Chondrocyte (in vitro differentiated cells): ENCODE data around the gene SCOC. TPM values are rescaled to one million over a fixed set of nuclear protein-coding genes. Genes with fewer than 3 reads are reported as not detected.

Source experiments
- DNase-seq: peaks from one replicate; pipeline ENCODE4 v3.0.0; 2021; ENCODE audit warnings: mixed read lengths, low spot score
- H3K27ac Mint-ChIP-seq: one replicate; pipeline ENCODE4 v1.8.0; 2021; ENCODE audit warnings: mild to moderate bottlenecking, moderate library complexity, mixed read lengths; ENCODE audit not compliant: unreplicated experiment
- H3K27me3 Mint-ChIP-seq: 2 replicates; pipeline ENCODE4 v1.8.0; 2021; ENCODE audit warnings: low read depth, mixed read lengths
- H3K36me3 Mint-ChIP-seq: 2 replicates; pipeline ENCODE4 v1.8.0; 2021; ENCODE audit warnings: low read depth, mixed read lengths
- H3K4me1 Mint-ChIP-seq: 2 replicates; pipeline ENCODE4 v1.8.0; 2021; ENCODE audit warnings: low read depth, mild to moderate bottlenecking, mixed read lengths
- H3K4me3 Mint-ChIP-seq: one replicate; pipeline ENCODE4 v1.8.0; 2021; ENCODE audit warnings: mild to moderate bottlenecking, moderate library complexity, mixed read lengths; ENCODE audit not compliant: unreplicated experiment
- H3K9me3 Mint-ChIP-seq: 2 replicates; pipeline ENCODE4 v1.8.0; 2021; ENCODE audit warnings: low read depth, mixed read lengths
- total RNA-seq: library from RNA; stranded (reverse); gene quantifications from 3 replicates; pipeline ENCODE4 v1.2.1, GENCODE V29; 2021
- TF ChIP-seq, protein P1 (sequence below): fragments of 200-600 bp; sonication (generic); IDR thresholded peaks from 2 replicates; pipeline ENCODE4 v1.5.0; 2021; ENCODE audit warnings: antibody characterized with exemption, mild to moderate bottlenecking, moderate library complexity

Gene SCOC
- total RNA-seq, 1 donor from 2014 or later, result 56.0 TPM

DNA sequence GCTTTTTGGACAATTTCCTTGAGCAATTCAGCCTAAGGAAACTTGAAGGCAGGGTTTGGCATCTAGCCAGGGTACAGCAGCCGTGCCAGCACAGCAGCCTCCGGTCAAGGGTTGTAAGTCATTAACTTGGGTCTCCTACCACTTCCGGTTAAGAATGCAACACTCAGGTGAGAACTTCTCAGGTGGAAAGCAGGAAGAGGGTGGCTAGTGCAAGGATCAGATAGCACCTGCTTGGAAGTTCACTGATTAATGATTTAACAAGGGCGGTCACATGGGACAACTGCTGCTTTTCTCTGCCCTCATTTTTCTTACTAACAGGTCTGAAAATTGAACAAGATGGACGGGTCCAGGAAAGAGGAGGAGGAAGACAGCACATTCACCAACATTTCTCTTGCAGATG lies 30.1 kb upstream of the SCOC start:
- no peak for DNase-seq
- no peaks in the 10 kb centered on the region for H3K9me3 Mint-ChIP-seq
- no peak overlapping the region for H3K27ac Mint-ChIP-seq
- H3K4me1 Mint-ChIP-seq, result peaks cover 4% of the 10 kb centered on the region
- TF ChIP-seq, protein P1, sequence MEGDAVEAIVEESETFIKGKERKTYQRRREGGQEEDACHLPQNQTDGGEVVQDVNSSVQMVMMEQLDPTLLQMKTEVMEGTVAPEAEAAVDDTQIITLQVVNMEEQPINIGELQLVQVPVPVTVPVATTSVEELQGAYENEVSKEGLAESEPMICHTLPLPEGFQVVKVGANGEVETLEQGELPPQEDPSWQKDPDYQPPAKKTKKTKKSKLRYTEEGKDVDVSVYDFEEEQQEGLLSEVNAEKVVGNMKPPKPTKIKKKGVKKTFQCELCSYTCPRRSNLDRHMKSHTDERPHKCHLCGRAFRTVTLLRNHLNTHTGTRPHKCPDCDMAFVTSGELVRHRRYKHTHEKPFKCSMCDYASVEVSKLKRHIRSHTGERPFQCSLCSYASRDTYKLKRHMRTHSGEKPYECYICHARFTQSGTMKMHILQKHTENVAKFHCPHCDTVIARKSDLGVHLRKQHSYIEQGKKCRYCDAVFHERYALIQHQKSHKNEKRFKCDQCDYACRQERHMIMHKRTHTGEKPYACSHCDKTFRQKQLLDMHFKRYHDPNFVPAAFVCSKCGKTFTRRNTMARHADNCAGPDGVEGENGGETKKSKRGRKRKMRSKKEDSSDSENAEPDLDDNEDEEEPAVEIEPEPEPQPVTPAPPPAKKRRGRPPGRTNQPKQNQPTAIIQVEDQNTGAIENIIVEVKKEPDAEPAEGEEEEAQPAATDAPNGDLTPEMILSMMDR, result no peak
- H3K36me3 Mint-ChIP-seq, result no peaks in the 10 kb centered on the region
- no peak overlapping the region for H3K4me3 Mint-ChIP-seq
- H3K27me3 Mint-ChIP-seq, result peaks cover 8% of the 10 kb centered on the region

DNA sequence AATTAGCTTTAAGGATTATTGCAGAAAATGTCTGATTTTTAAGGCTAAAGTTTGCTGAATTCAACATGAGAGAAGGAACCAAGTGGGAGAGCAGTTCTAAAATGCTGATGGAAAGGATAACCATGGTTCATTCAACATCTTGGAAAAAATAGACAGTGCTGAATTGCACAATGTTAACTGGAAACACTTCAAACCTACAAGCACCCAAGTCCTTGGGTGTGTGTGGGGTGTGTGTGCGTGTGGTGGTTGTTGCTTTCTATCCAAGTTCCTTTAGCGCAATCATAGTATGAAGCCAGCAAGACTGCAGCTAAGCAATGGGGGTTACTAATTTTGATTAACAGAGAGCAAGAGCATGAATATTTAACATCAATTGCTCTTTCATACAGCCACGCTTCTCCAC lies 29.3 kb upstream of the SCOC start:
- Mint-ChIP-seq H3K4me1 (peaks cover 4% of the 10 kb centered on the region), H3K4me3 (no peak overlapping the region), H3K9me3 (no peaks in the 10 kb centered on the region), H3K27me3 (peaks cover 8% of the 10 kb centered on the region), H3K36me3 (no peaks in the 10 kb centered on the region), H3K27ac (no peak overlapping the region)
- DNase-seq, result no peak
- TF ChIP-seq, protein P1, result no peak

DNA sequence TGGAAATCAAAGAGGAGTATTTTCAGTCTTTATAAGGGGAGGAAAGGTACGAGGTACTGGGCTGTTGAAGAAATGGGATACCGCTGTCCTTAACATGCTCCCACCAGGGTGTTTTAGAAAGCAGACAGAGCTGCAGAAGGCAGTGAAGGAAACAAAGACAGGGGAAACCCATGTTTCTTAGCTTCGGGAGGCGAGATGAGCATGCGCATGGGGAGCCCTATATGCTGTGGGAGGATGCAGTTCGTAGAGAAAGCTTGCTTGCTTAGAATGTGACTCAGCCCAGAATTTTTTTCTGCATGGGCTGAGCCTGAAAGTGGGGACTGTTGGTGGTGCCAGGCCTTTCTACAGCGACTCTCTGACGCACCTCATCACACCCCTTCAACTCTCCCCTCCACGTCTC lies 28.8 kb upstream of the SCOC start:
- H3K27me3 Mint-ChIP-seq, result peaks cover 11% of the 10 kb centered on the region
- H3K9me3 Mint-ChIP-seq, result no peaks in the 10 kb centered on the region
- H3K4me3 Mint-ChIP-seq, result no peak overlapping the region
- TF ChIP-seq, protein P1, result no peak
- no peak for DNase-seq
- no peaks in the 10 kb centered on the region for H3K36me3 Mint-ChIP-seq
- no peak overlapping the region for H3K27ac Mint-ChIP-seq
- peaks cover 4% of the 10 kb centered on the region for H3K4me1 Mint-ChIP-seq

DNA sequence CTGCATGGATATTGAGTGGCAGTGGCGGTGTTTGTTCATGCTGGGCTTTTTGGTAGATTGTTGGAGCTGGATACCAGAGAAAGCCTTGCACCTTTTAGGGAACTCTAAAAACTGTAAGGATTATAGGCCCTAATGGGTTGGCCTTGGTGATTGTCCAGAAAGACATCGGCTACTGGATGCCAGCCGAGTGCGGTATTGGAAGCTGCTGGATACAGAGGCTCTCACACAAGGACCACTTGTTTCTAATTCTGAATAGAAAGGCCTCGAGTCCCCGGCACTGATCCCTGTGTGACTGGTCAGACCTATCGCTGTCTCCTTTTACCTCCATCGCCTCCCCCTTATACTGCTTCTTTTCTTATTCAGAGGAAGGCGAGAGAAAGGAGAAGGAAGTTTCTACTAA lies 27.3 kb upstream of the SCOC start:
- H3K4me1 Mint-ChIP-seq, result peaks cover 4% of the 10 kb centered on the region
- H3K9me3 Mint-ChIP-seq, result no peaks in the 10 kb centered on the region
- no peak for DNase-seq
- no peaks in the 10 kb centered on the region for H3K36me3 Mint-ChIP-seq
- TF ChIP-seq, protein P1, result no peak
- H3K27me3 Mint-ChIP-seq, result peaks cover 15% of the 10 kb centered on the region
- no peak overlapping the region for H3K4me3 Mint-ChIP-seq
- H3K27ac Mint-ChIP-seq, result no peak overlapping the region

DNA sequence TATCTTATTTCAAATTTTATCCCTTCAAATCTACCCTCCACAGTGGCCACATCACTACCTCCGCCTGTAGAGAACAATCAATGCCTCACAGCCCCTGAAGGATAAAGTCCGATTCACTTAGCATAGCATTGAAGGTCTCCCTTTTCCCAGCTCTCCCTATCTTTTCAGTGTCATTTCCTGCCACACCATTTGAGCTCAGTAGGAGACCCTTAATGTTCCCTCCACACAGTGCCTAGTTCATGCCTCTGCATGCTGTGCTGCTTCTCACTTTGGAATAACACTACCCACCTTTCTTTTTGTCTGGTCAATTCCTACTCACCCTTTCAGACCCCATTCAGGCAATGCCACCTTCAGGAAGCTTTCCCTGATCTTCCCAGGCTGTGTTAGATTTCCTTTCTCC lies 23.6 kb upstream of the SCOC start:
- no peak for DNase-seq
- Mint-ChIP-seq H3K4me1 (no peaks in the 10 kb centered on the region), H3K27me3 (peaks cover 9% of the 10 kb centered on the region), H3K36me3 (no peaks in the 10 kb centered on the region), H3K27ac (no peak overlapping the region), H3K4me3 (no peak overlapping the region), H3K9me3 (no peaks in the 10 kb centered on the region)
- TF ChIP-seq, protein P1, result no peak
